ENCODE results near the gene CDH20.

The CDH20 gene

GRCh38 chr18:61528961-61529360 is 195.7 kb downstream of the CDH20 start:
- H3K4me3 ChIP-seq (ENCODE audit: low read depth, low read length): no peak overlapping the region
- no peaks in the 10 kb centered on the region for H3K9me3 ChIP-seq (ENCODE audit: control insufficient read depth, insufficient read depth, low read length)
- no peak overlapping the region for H3K9ac ChIP-seq (ENCODE audit: low read depth, low read length)
- no peaks in the 10 kb centered on the region for H3K27me3 ChIP-seq (ENCODE audit: control insufficient read depth, insufficient read depth, low read length)
- no peak overlapping the region for H3K27ac ChIP-seq (ENCODE audit: low read depth, low read length)
- no peaks in the 10 kb centered on the region for H3K36me3 ChIP-seq (ENCODE audit: control insufficient read depth, insufficient read depth, low read length)
- H3K4me1 ChIP-seq (ENCODE audit: control insufficient read depth, insufficient read depth, low read length): no peaks in the 10 kb centered on the region

- H3K27ac ChIP-seq (ENCODE audit: low read depth, low read length): no peak overlapping the region
- H3K9me3 ChIP-seq (ENCODE audit: control insufficient read depth, insufficient read depth, low read length): no peaks in the 10 kb centered on the region
- H3K4me1 ChIP-seq (ENCODE audit: control insufficient read depth, insufficient read depth, low read length): no peaks in the 10 kb centered on the region
- H3K36me3 ChIP-seq (ENCODE audit: control insufficient read depth, insufficient read depth, low read length): no peaks in the 10 kb centered on the region
- H3K27me3 ChIP-seq (ENCODE audit: control insufficient read depth, insufficient read depth, low read length): no peaks in the 10 kb centered on the region
- no peak overlapping the region for H3K4me3 ChIP-seq (ENCODE audit: low read depth, low read length)
- no peak overlapping the region for H3K9ac ChIP-seq (ENCODE audit: low read depth, low read length)
Observed at GRCh38 chr18:61530681-61531080, 197.5 kb downstream of the CDH20 start.

- Histone ChIP-seq H3K9ac (ENCODE audit: low read depth, low read length) (no peak overlapping the region), H3K36me3 (ENCODE audit: control insufficient read depth, insufficient read depth, low read length) (no peaks in the 10 kb centered on the region), H3K27ac (ENCODE audit: low read depth, low read length) (no peak overlapping the region), H3K27me3 (ENCODE audit: control insufficient read depth, insufficient read depth, low read length) (no peaks in the 10 kb centered on the region), H3K4me3 (ENCODE audit: low read depth, low read length) (no peak overlapping the region), H3K9me3 (ENCODE audit: control insufficient read depth, insufficient read depth, low read length) (no peaks in the 10 kb centered on the region), H3K4me1 (ENCODE audit: control insufficient read depth, insufficient read depth, low read length) (no peaks in the 10 kb centered on the region)
Observed at GRCh38 chr18:61531182-61531581, 198.0 kb downstream of the CDH20 start.

- Histone ChIP-seq H3K4me3 (ENCODE audit: low read depth, low read length) (no peak overlapping the region), H3K9me3 (ENCODE audit: control insufficient read depth, insufficient read depth, low read length) (no peaks in the 10 kb centered on the region), H3K27ac (ENCODE audit: low read depth, low read length) (no peak overlapping the region), H3K27me3 (ENCODE audit: control insufficient read depth, insufficient read depth, low read length) (no peaks in the 10 kb centered on the region), H3K36me3 (ENCODE audit: control insufficient read depth, insufficient read depth, low read length) (no peaks in the 10 kb centered on the region), H3K9ac (ENCODE audit: low read depth, low read length) (no peak overlapping the region), H3K4me1 (ENCODE audit: control insufficient read depth, insufficient read depth, low read length) (no peaks in the 10 kb centered on the region)
Observed at GRCh38 chr18:61531891-61532290, 198.7 kb downstream of the CDH20 start.

- H3K4me1 ChIP-seq (ENCODE audit: control insufficient read depth, insufficient read depth, low read length): no peaks in the 10 kb centered on the region
- no peaks in the 10 kb centered on the region for H3K9me3 ChIP-seq (ENCODE audit: control insufficient read depth, insufficient read depth, low read length)
- H3K27ac ChIP-seq (ENCODE audit: low read depth, low read length): no peak overlapping the region
- no peaks in the 10 kb centered on the region for H3K27me3 ChIP-seq (ENCODE audit: control insufficient read depth, insufficient read depth, low read length)
- no peak overlapping the region for H3K9ac ChIP-seq (ENCODE audit: low read depth, low read length)
- no peaks in the 10 kb centered on the region for H3K36me3 ChIP-seq (ENCODE audit: control insufficient read depth, insufficient read depth, low read length)
- no peak overlapping the region for H3K4me3 ChIP-seq (ENCODE audit: low read depth, low read length)
Observed at GRCh38 chr18:61535401-61535800, 202.2 kb downstream of the CDH20 start.

GRCh38 chr18:61541673-61542072 is 208.4 kb downstream of the CDH20 start:
- Histone ChIP-seq H3K9me3 (ENCODE audit: control insufficient read depth, insufficient read depth, low read length) (no peaks in the 10 kb centered on the region), H3K27ac (ENCODE audit: low read depth, low read length) (no peak overlapping the region), H3K27me3 (ENCODE audit: control insufficient read depth, insufficient read depth, low read length) (no peaks in the 10 kb centered on the region), H3K4me1 (ENCODE audit: control insufficient read depth, insufficient read depth, low read length) (no peaks in the 10 kb centered on the region), H3K36me3 (ENCODE audit: control insufficient read depth, insufficient read depth, low read length) (no peaks in the 10 kb centered on the region), H3K9ac (ENCODE audit: low read depth, low read length) (no peak overlapping the region), H3K4me3 (ENCODE audit: low read depth, low read length) (no peak overlapping the region)

GRCh38 chr18:61542596-61542995 is 209.4 kb downstream of the CDH20 start:
- Histone ChIP-seq H3K9ac (ENCODE audit: low read depth, low read length) (no peak overlapping the region), H3K36me3 (ENCODE audit: control insufficient read depth, insufficient read depth, low read length) (no peaks in the 10 kb centered on the region), H3K4me1 (ENCODE audit: control insufficient read depth, insufficient read depth, low read length) (no peaks in the 10 kb centered on the region), H3K4me3 (ENCODE audit: low read depth, low read length) (no peak overlapping the region), H3K27me3 (ENCODE audit: control insufficient read depth, insufficient read depth, low read length) (no peaks in the 10 kb centered on the region), H3K9me3 (ENCODE audit: control insufficient read depth, insufficient read depth, low read length) (no peaks in the 10 kb centered on the region), H3K27ac (ENCODE audit: low read depth, low read length) (no peak overlapping the region)

- Histone ChIP-seq H3K9me3 (ENCODE audit: control insufficient read depth, insufficient read depth, low read length) (no peaks in the 10 kb centered on the region), H3K27me3 (ENCODE audit: control insufficient read depth, insufficient read depth, low read length) (no peaks in the 10 kb centered on the region), H3K4me3 (ENCODE audit: low read depth, low read length) (no peak overlapping the region), H3K9ac (ENCODE audit: low read depth, low read length) (no peak overlapping the region), H3K27ac (ENCODE audit: low read depth, low read length) (no peak overlapping the region), H3K4me1 (ENCODE audit: control insufficient read depth, insufficient read depth, low read length) (no peaks in the 10 kb centered on the region), H3K36me3 (ENCODE audit: control insufficient read depth, insufficient read depth, low read length) (no peaks in the 10 kb centered on the region)
Observed at GRCh38 chr18:61543518-61543917, 210.3 kb downstream of the CDH20 start.

GRCh38 chr18:61544178-61544577 is 210.9 kb downstream of the CDH20 start:
- Histone ChIP-seq H3K4me1 (ENCODE audit: control insufficient read depth, insufficient read depth, low read length) (no peaks in the 10 kb centered on the region), H3K4me3 (ENCODE audit: low read depth, low read length) (no peak overlapping the region), H3K9me3 (ENCODE audit: control insufficient read depth, insufficient read depth, low read length) (no peaks in the 10 kb centered on the region), H3K9ac (ENCODE audit: low read depth, low read length) (no peak overlapping the region), H3K36me3 (ENCODE audit: control insufficient read depth, insufficient read depth, low read length) (no peaks in the 10 kb centered on the region), H3K27ac (ENCODE audit: low read depth, low read length) (no peak overlapping the region), H3K27me3 (ENCODE audit: control insufficient read depth, insufficient read depth, low read length) (no peaks in the 10 kb centered on the region)

GRCh38 chr18:61545281-61546245 is 212.3 kb downstream of the CDH20 start:
- H3K9ac ChIP-seq (ENCODE audit: low read depth, low read length): no peak overlapping the region
- no peaks in the 10 kb centered on the region for H3K36me3 ChIP-seq (ENCODE audit: control insufficient read depth, insufficient read depth, low read length)
- no peaks in the 10 kb centered on the region for H3K27me3 ChIP-seq (ENCODE audit: control insufficient read depth, insufficient read depth, low read length)
- H3K4me3 ChIP-seq (ENCODE audit: low read depth, low read length): no peak overlapping the region
- H3K4me1 ChIP-seq (ENCODE audit: control insufficient read depth, insufficient read depth, low read length): no peaks in the 10 kb centered on the region
- H3K9me3 ChIP-seq (ENCODE audit: control insufficient read depth, insufficient read depth, low read length): no peaks in the 10 kb centered on the region
- H3K27ac ChIP-seq (ENCODE audit: low read depth, low read length): no peak overlapping the region

GRCh38 chr18:61546590-61546989 is 213.4 kb downstream of the CDH20 start:
- no peaks in the 10 kb centered on the region for H3K9me3 ChIP-seq (ENCODE audit: control insufficient read depth, insufficient read depth, low read length)
- no peaks in the 10 kb centered on the region for H3K36me3 ChIP-seq (ENCODE audit: control insufficient read depth, insufficient read depth, low read length)
- no peak overlapping the region for H3K27ac ChIP-seq (ENCODE audit: low read depth, low read length)
- no peaks in the 10 kb centered on the region for H3K4me1 ChIP-seq (ENCODE audit: control insufficient read depth, insufficient read depth, low read length)
- H3K9ac ChIP-seq (ENCODE audit: low read depth, low read length): no peak overlapping the region
- H3K4me3 ChIP-seq (ENCODE audit: low read depth, low read length): no peak overlapping the region
- no peaks in the 10 kb centered on the region for H3K27me3 ChIP-seq (ENCODE audit: control insufficient read depth, insufficient read depth, low read length)

All from HUES48 (cell line).